HEK293 (cell line): ENCODE data around the gene PLCZ1.

ENCODE experiments used
- CTCF ChIP-seq: fragments of 450-650 bp; formaldehyde crosslinking; IDR thresholded peaks from 2 replicates; pipeline ENCODE4 v1.5.1; 2016; ENCODE audit warnings: missing biosample characterization, missing genetic modification characterization
- KLF16 ChIP-seq: fragments of 450-650 bp; formaldehyde crosslinking; IDR thresholded peaks from 2 replicates; pipeline ENCODE4 v1.5.1; 2017; ENCODE audit warnings: missing biosample characterization, missing genetic modification characterization
- REPIN1 ChIP-seq: fragments of 450-650 bp; formaldehyde crosslinking; IDR thresholded peaks from 2 replicates; pipeline ENCODE4 v1.5.1; 2017; ENCODE audit warnings: missing biosample characterization, missing genetic modification characterization, low read depth
- REST ChIP-seq: fragments of 450-650 bp; formaldehyde crosslinking; IDR thresholded peaks from 2 replicates; pipeline ENCODE4 v1.5.1; 2016; ENCODE audit warnings: missing biosample characterization, missing genetic modification characterization
- SCRT1 ChIP-seq: fragments of 450-650 bp; formaldehyde crosslinking; IDR thresholded peaks from 2 replicates; pipeline ENCODE4 v1.5.1; 2016; ENCODE audit warnings: missing biosample characterization, missing genetic modification characterization, borderline replicate concordance
- ZNF302 ChIP-seq: fragments of 450-650 bp; formaldehyde crosslinking; IDR thresholded peaks from 2 replicates; pipeline ENCODE4 v1.5.1; 2016; ENCODE audit warnings: missing biosample characterization, missing genetic modification characterization, low read depth
- ZNF423 ChIP-seq: fragments of 450-650 bp; formaldehyde crosslinking; IDR thresholded peaks from 2 replicates; pipeline ENCODE4 v1.5.1; 2016; ENCODE audit warnings: missing biosample characterization, missing genetic modification characterization
- ZNF488 ChIP-seq: fragments of 450-650 bp; formaldehyde crosslinking; IDR thresholded peaks from 2 replicates; pipeline ENCODE4 v1.5.1; 2016; ENCODE audit warnings: missing biosample characterization, missing genetic modification characterization
- ZNF513 ChIP-seq: fragments of 450-650 bp; IDR thresholded peaks from 2 replicates; pipeline ENCODE4 v1.5.1; 2018; ENCODE audit warnings: missing biosample characterization, missing genetic modification characterization

- no peak for TF ChIP-seq CTCF (tag by site-specific recombination)
- no peak for TF ChIP-seq KLF16 (tag by site-specific recombination)
- TF ChIP-seq REPIN1 (tag by site-specific recombination) = no peak
- no peak for TF ChIP-seq ZNF488
- no peak for TF ChIP-seq REST (tag by site-specific recombination)
- no peak for TF ChIP-seq ZNF302 (tag by site-specific recombination)
- no peak for TF ChIP-seq ZNF423
- TF ChIP-seq SCRT1 (tag by site-specific recombination) = no peak
- no peak for TF ChIP-seq ZNF513 (tag by site-specific recombination)
Measured at GRCh38 chr12:18652596-18652995, 85.2 kb downstream of the PLCZ1 start.
